SW 1271 (cell line): ENCODE data around the gene CORO6.

Source experiments
- DNase-seq, 2 experiments: peaks; one replicate each; lab custom pipeline; 2025; lab: John Stamatoyannopoulos, UW

The CORO6 gene

DNA sequence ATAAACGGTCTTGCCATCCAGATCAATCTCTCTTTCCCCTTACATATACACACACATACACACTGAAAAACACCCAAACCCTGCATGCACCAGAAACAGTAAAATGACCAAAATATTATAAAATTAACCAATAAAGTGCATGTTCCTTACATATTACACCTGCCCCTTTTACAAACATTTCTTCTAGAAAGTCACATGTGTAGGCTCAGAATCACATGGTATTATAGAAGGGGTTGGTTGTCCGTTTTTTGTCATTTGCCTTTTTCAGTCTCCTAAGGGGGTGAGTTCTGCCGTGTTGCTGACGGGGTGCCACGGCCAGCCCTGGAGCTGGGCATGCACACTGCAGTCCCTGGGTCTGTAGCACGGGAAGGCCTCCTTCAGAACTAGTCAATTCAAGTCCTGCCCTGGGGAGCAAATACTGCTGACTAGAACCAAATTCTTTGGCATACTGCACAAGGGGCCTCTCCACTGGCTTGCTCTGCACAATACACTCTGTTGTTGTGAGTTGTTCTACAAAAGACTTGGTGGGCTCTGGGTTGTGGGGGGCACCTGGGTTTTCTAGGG is 8.0 kb upstream of the CORO6 start:
- DNase-seq: no peak

- DNase-seq: no peak
Measured at GRCh38 chr17:29629839-29630238, 7.1 kb upstream of the CORO6 start.

GRCh38 chr17:29628644-29629043 is 5.9 kb upstream of the CORO6 start:
- no peak for DNase-seq

GRCh38 chr17:29627951-29628350 is 5.2 kb upstream of the CORO6 start:
- no peak for DNase-seq

- no peak for DNase-seq
Measured at GRCh38 chr17:29625037-29625750, 2.5 kb upstream of the CORO6 start.

DNA sequence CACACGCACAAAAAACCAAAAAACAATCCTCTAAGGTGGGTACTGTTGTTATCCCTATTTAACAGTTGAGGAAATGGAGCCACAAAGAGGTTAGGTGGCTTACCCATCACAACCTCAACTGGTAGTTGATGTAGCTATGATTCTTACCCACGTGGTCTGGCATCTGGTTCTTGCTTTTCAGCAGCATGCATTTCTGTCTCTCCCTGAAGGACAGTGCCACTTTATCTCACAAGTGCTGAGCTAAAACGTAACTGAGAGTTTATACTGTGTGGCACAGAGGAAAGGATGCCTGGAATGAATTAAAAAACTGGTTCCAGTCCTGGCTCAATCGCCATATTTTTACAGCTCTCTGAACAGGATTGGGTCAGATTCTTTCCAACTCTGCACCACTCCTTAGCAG is 1.9 kb upstream of the CORO6 start:
- DNase-seq: no peak

DNA sequence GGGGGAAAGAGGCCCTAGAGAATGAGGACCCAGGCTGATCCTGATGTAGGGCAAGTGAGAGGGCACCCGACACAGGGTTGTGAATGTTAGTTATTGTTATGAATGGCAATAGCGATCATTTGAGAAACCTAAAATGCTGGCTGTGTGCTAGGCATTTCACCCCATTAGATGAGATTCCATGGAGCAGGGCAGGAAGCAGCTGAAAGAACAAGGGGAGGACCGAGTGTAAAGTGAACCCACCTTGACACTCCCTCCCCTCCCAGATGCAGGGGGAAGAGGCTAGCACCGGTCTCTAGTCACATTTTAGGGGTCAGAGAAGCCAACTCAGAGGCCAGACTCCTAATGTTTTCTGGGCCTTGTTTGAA is 553 bp upstream of the CORO6 start:
- DNase-seq: no peak

DNA sequence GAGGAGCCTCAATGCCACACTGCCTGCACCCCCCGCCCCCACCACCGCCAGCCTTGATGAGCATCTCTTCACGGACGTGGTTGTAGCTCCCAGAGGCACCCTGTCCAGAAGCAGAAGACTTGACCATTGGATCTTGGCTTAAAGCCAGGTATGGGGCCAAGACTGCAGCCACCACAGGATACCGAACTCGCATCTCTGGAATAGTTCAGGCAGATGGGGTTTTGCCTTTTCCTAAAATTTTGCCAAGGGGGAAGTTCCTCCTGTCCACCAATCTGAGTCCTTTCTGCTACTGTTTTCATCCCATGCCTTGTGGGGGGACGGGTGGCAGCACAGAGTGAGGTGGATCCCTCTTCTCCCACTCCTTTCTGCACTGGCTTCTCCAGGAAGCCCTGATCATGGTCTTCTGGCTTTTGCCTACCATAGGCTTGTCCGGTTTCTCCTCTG is 939 bp downstream of the CORO6 start:
- no peak for DNase-seq

DNA sequence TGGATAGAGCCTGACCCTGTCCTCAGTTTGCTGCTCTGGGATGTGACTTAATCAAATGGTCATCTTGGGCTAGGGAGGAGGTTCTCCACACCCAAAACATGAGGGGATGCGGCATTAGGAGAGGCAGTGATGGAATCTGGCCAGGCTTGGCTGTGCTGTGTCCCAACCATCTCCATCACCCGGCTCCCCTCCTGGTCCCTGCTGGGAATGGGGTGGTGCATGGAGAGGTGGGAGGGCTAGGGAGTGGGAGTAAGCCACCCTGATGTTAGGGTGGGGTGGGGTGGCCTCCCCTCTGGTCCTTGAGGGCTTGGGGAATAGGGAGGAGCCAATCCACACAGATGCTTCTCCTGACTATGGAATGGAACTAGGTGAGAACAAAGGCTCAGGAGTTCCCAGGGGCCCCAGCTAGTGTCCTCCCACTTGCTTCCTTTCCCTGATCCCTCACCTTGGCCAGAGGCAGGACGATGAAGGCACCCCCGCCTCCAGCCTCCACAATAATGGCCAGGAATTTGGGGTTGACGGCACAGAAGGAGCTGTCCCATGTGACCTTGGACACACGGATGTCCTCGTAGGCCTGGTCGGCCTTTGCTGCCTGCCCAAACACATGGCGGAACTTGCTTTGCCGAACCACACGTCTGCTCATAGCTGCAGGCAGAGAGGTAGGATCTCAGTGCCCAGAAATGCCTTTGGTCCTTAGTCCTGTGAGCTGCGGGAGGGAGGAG is 1.8 kb downstream of the CORO6 start:
- DNase-seq: no peak

DNA sequence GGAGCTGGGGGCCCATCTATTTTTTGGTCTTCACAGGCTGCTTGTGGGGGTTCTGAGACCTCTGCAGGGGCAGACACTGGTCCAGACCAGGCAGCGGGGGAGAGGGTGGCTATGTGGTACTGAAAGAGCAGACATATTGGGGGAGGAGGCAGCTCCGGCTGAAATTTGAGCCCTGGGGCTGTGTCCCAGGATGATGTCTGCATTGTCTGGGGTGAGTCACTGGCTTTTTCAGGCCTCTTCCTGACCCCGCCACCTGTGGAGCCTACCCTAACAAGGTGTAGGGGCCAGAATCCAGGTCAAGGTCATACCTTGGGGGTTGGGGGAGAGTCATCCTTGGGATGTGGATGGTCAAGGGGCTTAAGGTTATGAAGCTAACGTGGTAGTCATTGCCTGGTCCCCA is 2.4 kb downstream of the CORO6 start:
- DNase-seq: no peak

DNA sequence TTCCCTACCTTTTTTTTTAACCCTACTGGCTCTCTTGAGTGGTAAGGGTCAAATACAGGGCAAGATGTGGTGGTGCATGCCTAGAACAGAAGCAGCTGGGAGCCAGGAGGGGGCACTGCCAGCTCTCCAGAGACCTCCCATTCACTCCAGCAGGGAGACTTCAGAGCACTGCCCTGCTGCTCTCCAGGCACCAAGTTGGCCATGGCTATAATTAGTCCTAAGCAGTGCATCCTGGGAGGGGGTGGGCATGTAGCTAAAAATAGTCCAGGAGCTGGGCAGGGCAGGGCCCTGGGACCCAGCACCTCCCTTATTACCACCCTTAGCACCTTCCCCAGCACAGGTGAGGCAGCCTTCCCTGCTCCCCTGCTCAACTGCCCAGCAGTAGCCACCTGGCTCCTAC is 3.5 kb downstream of the CORO6 start:
- DNase-seq: peak in 1 of 2 experiments; percentile 8

DNA sequence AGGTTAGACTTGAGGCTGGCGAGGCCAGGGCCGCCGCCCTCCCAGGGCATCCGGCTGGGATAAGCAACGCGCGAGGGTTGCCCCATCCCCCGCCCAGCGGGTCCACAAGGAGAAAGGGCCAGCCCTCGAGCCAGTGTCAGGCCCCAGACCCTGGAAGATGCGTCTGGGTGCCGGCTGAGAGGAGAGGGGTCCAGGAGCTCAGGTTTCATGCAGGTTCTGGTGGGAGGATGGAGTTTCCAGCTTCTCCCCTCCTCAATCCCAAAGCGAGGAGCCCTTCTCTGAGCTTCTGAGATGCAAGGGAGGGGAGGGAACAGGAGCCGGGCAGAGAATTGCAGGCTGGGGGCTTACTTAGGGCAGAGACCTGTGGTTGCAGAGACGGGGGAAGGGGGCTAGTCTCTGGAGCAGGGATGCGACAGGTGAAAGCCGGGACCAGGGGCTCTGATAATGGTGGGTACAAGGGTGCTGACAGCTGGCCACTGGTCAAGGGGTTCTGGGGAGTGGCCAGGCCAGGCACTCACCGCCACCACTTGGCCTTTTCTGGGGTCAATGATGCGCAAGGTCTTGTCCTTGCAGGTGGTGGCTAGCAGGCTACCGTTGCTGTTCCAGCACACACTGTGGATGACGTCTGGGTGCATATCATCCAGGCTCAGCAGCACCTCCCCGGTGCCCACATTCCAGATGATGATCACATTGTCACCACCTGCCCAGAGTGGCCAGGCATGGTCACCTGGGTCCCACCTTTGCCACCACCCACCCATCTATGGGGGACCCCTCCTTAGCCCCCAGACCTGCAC is 4.2 kb downstream of the CORO6 start:
- no peak for DNase-seq

GRCh38 chr17:29617481-29618271 is 5.0 kb downstream of the CORO6 start:
- no peak for DNase-seq

GRCh38 chr17:29617125-29617480 is 5.6 kb downstream of the CORO6 start:
- no peak for DNase-seq

- no peak for DNase-seq
Measured at GRCh38 chr17:29616300-29617048, 6.2 kb downstream of the CORO6 start.

DNA sequence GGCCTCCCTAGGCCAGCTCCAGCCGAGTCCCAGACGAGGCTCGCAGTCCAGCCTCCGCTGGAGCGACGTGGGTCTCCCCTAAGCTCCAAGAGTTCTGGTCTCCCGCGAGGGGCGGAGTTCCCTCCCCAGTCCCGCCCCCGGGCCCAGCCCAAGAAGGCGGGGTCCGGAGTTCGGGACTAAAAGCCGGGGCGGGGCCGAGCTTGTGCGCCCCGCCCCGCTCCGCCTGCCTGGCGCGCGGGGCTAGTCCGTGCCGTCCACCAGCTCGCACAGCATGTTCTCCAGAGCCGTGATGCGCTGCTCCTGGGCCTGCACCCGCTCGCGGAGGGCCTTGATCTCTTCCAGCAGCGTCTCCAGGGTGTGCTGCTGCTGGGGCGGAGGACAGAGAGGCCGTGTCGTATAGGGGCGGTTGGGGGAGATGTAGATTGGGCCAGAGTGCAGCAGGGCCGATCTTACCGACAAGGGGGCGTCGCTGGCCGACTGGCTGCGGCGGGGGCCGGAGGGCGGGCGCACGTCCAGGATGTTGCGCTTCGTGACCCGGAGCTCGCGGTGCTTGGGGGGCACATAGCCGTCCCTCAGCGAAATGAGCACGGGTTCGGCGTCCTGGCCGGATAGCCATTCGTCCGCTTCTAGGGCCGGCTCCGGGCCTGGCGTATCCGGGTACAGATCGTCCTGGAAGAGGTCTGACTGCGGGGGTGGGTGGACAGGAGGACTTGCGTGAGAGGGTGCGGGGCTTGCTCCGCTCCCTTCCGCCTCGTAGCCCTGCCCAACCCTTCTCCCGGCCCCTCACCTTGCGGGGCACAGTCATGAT is 7.0 kb downstream of the CORO6 start:
- no peak for DNase-seq

- DNase-seq: no peak
Measured at GRCh38 chr17:29615048-29615385, 7.7 kb downstream of the CORO6 start.

GRCh38 chr17:29614349-29615047 is 8.2 kb downstream of the CORO6 start:
- DNase-seq: no peak

- no peak for DNase-seq
Measured at GRCh38 chr17:29613856-29614255, 8.9 kb downstream of the CORO6 start.

GRCh38 chr17:29613352-29613837 is 9.3 kb downstream of the CORO6 start:
- DNase-seq: no peak
